ENCODE results near the gene TMEM54. TPM values are rescaled to one million over a fixed set of nuclear protein-coding genes. Genes with fewer than 3 reads are reported as not detected.

Gene TMEM54
- total and polyA plus RNA-seq, 2 experiments from 2014 or later = 24.8 to 64.7 TPM

DNA sequence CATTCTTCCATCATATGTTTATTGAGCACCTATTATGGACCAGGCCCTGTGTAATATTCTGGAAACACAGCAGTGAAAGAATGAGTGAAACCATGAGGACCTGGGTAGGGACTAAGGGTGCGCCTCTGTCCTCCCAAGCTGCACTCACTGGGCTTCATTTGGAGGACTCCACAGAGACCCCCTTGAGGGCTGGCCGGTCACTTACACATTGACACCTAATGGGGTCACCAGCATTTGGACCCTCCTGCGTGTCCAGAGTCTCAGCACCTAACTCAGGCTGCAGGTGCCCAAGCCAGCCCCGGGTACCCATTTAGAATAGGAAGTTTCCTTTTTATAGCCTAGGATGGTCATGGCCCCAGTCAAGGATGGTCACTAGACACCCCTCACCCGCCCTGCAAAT, 27.7 kb downstream of the TMEM54 start:
- H3K4me3 ChIP-seq = no peak overlapping the region
- no peak for DNase-seq (ENCODE audit: low spot score)
- 90% methylated on average over 5 of the region's 5 CpGs for WGBS (ENCODE audit: low lambda C conversion rate, missing lambda C conversion rate)
- H3K36me3 ChIP-seq (replicated peaks; ENCODE audit: insufficient read depth, low read depth) = no peaks in the 10 kb centered on the region
- peaks cover 27% of the 10 kb centered on the region for H3K27me3 ChIP-seq
- H4K20me1 ChIP-seq (ENCODE audit: insufficient read depth, poor library complexity, severe bottlenecking) = no peaks in the 10 kb centered on the region
- no peak overlapping the region for H3K27ac ChIP-seq
- H3K4me1 ChIP-seq (ENCODE audit: insufficient read depth) = peaks cover 11% of the 10 kb centered on the region
- no peak overlapping the region for H3K4me2 ChIP-seq
- no peaks in the 10 kb centered on the region for H3K79me2 ChIP-seq
- TF ChIP-seq EZH2 (IDR thresholded peaks at IDR 0.05; ENCODE audit: borderline replicate concordance) (no peak), EZH2phosphoT487 (IDR thresholded peaks at IDR 0.05; ENCODE audit: low read depth, severe bottlenecking, unreplicated experiment) (no peak)
- TF ChIP-seq, protein P1, sequence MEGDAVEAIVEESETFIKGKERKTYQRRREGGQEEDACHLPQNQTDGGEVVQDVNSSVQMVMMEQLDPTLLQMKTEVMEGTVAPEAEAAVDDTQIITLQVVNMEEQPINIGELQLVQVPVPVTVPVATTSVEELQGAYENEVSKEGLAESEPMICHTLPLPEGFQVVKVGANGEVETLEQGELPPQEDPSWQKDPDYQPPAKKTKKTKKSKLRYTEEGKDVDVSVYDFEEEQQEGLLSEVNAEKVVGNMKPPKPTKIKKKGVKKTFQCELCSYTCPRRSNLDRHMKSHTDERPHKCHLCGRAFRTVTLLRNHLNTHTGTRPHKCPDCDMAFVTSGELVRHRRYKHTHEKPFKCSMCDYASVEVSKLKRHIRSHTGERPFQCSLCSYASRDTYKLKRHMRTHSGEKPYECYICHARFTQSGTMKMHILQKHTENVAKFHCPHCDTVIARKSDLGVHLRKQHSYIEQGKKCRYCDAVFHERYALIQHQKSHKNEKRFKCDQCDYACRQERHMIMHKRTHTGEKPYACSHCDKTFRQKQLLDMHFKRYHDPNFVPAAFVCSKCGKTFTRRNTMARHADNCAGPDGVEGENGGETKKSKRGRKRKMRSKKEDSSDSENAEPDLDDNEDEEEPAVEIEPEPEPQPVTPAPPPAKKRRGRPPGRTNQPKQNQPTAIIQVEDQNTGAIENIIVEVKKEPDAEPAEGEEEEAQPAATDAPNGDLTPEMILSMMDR (IDR thresholded peaks at IDR 0.05; ENCODE audit: poor library complexity) = no peak
- no peak overlapping the region for H2AFZ ChIP-seq
- no peaks in the 10 kb centered on the region for H3K9me3 ChIP-seq (ENCODE audit: low read depth)
- H3K9me2 ChIP-seq (replicated peaks; ENCODE audit: insufficient read depth) = no peaks in the 10 kb centered on the region

DNA sequence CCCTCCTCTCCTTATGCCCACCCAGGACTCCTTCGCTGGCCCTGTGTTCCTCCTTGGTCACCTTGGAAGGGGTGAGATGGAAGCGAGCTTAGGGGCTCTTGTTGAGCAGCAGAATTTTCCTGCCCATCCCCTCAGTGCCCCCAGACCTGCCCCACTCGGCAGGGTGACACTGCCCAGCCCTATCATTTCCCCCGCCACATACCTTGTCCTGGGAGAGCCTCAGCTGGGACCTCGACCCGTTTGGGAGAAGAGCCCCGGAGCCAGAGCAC, 29.1 kb downstream of the TMEM54 start:
- H3K27ac ChIP-seq = no peak overlapping the region
- peak overlapping the region; percentile 87 for H3K4me2 ChIP-seq
- no peak for DNase-seq (ENCODE audit: low spot score)
- 69% methylated on average over 3 of the region's 7 CpGs for WGBS (ENCODE audit: low lambda C conversion rate, missing lambda C conversion rate)
- peaks cover 27% of the 10 kb centered on the region for H3K27me3 ChIP-seq
- no peak overlapping the region for H2AFZ ChIP-seq
- no peaks in the 10 kb centered on the region for H3K9me3 ChIP-seq (ENCODE audit: low read depth)
- H3K4me1 ChIP-seq (ENCODE audit: insufficient read depth) = peaks cover 11% of the 10 kb centered on the region
- H3K9me2 ChIP-seq (replicated peaks; ENCODE audit: insufficient read depth) = no peaks in the 10 kb centered on the region
- no peak for TF ChIP-seq EZH2phosphoT487 (IDR thresholded peaks at IDR 0.05; ENCODE audit: low read depth, severe bottlenecking, unreplicated experiment)
- no peak for TF ChIP-seq EZH2 (IDR thresholded peaks at IDR 0.05; ENCODE audit: borderline replicate concordance)
- TF ChIP-seq, protein P1 (IDR thresholded peaks at IDR 0.05; ENCODE audit: poor library complexity) = no peak
- H3K36me3 ChIP-seq (replicated peaks; ENCODE audit: insufficient read depth, low read depth) = no peaks in the 10 kb centered on the region
- no peaks in the 10 kb centered on the region for H3K79me2 ChIP-seq
- H4K20me1 ChIP-seq (ENCODE audit: insufficient read depth, poor library complexity, severe bottlenecking) = no peaks in the 10 kb centered on the region
- H3K4me3 ChIP-seq = no peak overlapping the region

DNA sequence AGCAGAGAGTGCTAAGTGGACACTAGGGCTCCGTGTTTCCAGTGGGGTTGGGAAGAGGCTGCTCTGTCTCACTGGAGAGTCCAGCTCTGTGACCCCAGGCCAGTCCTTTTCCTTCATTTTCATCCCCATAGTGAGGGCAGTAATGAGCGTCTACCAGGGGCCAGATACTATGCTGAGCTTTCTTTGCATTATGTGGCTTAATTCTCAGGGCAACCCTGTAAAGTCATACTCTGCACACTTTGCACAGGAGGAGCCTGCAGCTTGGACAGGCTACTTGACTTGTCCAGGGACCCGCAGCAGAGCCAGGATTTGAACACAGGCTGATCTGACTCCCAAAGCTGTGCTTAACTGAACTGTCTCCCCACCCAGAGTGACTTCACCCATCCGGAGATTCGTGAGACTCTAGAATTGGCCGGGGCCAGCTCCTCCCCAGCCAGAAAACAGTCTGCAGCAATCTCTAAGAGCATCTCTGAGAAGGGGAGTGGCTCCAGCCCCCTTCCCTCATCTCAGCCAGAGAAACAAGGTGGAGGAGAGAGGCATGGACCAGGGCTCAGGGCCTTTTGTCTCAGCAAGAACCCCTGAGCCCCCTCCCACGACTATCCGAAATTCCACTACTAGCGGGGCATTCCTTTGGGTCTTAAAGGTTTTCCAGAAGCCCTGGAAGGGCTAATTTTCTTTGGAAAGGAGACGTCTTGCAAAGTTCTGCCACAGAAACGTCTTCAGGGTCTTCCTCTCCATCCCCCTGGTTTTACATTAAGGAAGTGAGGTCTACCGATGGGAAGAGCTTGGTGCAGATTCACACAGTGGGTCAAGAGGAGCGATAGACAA, 29.6 kb downstream of the TMEM54 start:
- no peak for DNase-seq (ENCODE audit: low spot score)
- no peaks in the 10 kb centered on the region for H3K9me2 ChIP-seq (replicated peaks; ENCODE audit: insufficient read depth)
- H4K20me1 ChIP-seq (ENCODE audit: insufficient read depth, poor library complexity, severe bottlenecking) = no peaks in the 10 kb centered on the region
- TF ChIP-seq EZH2 (IDR thresholded peaks at IDR 0.05; ENCODE audit: borderline replicate concordance) (no peak), EZH2phosphoT487 (IDR thresholded peaks at IDR 0.05; ENCODE audit: low read depth, severe bottlenecking, unreplicated experiment) (no peak)
- TF ChIP-seq, protein P1 (IDR thresholded peaks at IDR 0.05; ENCODE audit: poor library complexity) = no peak
- peaks cover 11% of the 10 kb centered on the region for H3K4me1 ChIP-seq (ENCODE audit: insufficient read depth)
- H3K9me3 ChIP-seq (ENCODE audit: low read depth) = no peaks in the 10 kb centered on the region
- no peaks in the 10 kb centered on the region for H3K36me3 ChIP-seq (replicated peaks; ENCODE audit: insufficient read depth, low read depth)
- no peak overlapping the region for H2AFZ ChIP-seq
- peak overlapping the region; percentile 87 for H3K4me2 ChIP-seq
- peak overlapping the region; percentile 7 for H3K27ac ChIP-seq
- 38% methylated on average over 13 of the region's 13 CpGs for WGBS (ENCODE audit: low lambda C conversion rate, missing lambda C conversion rate)
- H3K27me3 ChIP-seq = peaks cover 23% of the 10 kb centered on the region
- no peaks in the 10 kb centered on the region for H3K79me2 ChIP-seq
- peak overlapping the region; percentile 37 for H3K4me3 ChIP-seq
